ENCODE measurements around the gene CYP2S1. TPM values are rescaled to one million over a fixed set of nuclear protein-coding genes. Genes with fewer than 3 reads are reported as not detected.
"Not testable (repeated sequence)": the region's sequence is repeated elsewhere in the genome, so short reads cannot be mapped to it uniquely, and the experiment has no call there.

Gene CYP2S1
- total RNA-seq, 4 donors from 2014 or later, result 0.42 to 1.4 (median 0.63) TPM

- peaks cover 0 to 78% (median 38%) of the 10 kb centered on the region in 4 donors for H3K4me1 ChIP-seq
- DNase-seq (ENCODE audit: low spot score in 2 of 2), result peak; percentile 48 to 78
These were observed 32.4 kb downstream of the CYP2S1 start for GRCh38 chr19:41225238-41226052.

GRCh38 chr19:41226053-41226873, 33.2 kb downstream of the CYP2S1 start:
- peak; percentile 47 for DNase-seq (ENCODE audit: low spot score in 2 of 2)
- Histone ChIP-seq H3K27me3 (no peaks in the 10 kb centered on the region), H3K9me3 (no peaks in the 10 kb centered on the region), H3K27ac (peak overlapping the region; percentile 71 to 98 (median 93)), H3K36me3 (peaks cover 0 to 14% (median 0%) of the 10 kb centered on the region in 3 donors), H3K4me3 (peak overlapping the region; percentile 29 to 58 (median 42)), H3K4me1 (peaks cover 0 to 70% (median 36%) of the 10 kb centered on the region in 4 donors)
- TF ChIP-seq POLR2A (IDR thresholded peaks at IDR 0.05), result no peak
- peak in 1 of 2 donors; percentile 45 for TF ChIP-seq EP300 (IDR thresholded peaks at IDR 0.05)
- TF ChIP-seq CTCF (IDR thresholded peaks at IDR 0.05), result peak in 2 of 5 experiments; percentile 16 to 55
- 8 to 13% methylated on average over 23 to 29 of the region's 67 CpGs for WGBS, 2 donors

More at GRCh38 chr19:41225238-41226052, 32.4 kb downstream of the CYP2S1 start:
- no peaks in the 10 kb centered on the region for H3K27me3 ChIP-seq
- H3K36me3 ChIP-seq, result peaks cover 0 to 9% (median 0%) of the 10 kb centered on the region in 3 donors
- H3K4me3 ChIP-seq, result peak overlapping the region; percentile 29 to 58 (median 42)
- no peaks in the 10 kb centered on the region for H3K9me3 ChIP-seq
- WGBS, 2 donors, result 49 to 53% methylated on average over 27 to 29 of the region's 29 CpGs
- TF ChIP-seq CTCF (IDR thresholded peaks at IDR 0.05) (no peak), POLR2A (IDR thresholded peaks at IDR 0.05) (peak in 1 of 2 donors; percentile 11), EP300 (IDR thresholded peaks at IDR 0.05) (peak in 1 of 2 donors; percentile 77)
- peak overlapping the region; percentile 71 to 98 (median 93) for H3K27ac ChIP-seq

GRCh38 chr19:41226874-41227390, 33.9 kb downstream of the CYP2S1 start:
- peak overlapping the region; percentile 71 to 98 (median 93) for H3K27ac ChIP-seq
- H3K36me3 ChIP-seq, result peaks cover 0 to 17% (median 0%) of the 10 kb centered on the region in 3 donors
- DNase-seq (ENCODE audit: low spot score in 2 of 2), result no peak
- TF ChIP-seq CTCF (IDR thresholded peaks at IDR 0.05), result no peak
- TF ChIP-seq EP300 (IDR thresholded peaks at IDR 0.05), result no peak
- no peak for TF ChIP-seq POLR2A (IDR thresholded peaks at IDR 0.05)
- peaks cover 0 to 63% (median 30%) of the 10 kb centered on the region in 4 donors for H3K4me1 ChIP-seq
- no peaks in the 10 kb centered on the region for H3K9me3 ChIP-seq
- WGBS, 2 donors, result 63 to 68% methylated on average over 9 of the region's 9 CpGs
- peak overlapping the region; percentile 29 to 58 (median 42) for H3K4me3 ChIP-seq
- no peaks in the 10 kb centered on the region for H3K27me3 ChIP-seq

- Histone ChIP-seq H3K27me3 (no peaks in the 10 kb centered on the region), H3K9me3 (no peaks in the 10 kb centered on the region), H3K4me3 (no peak overlapping the region), H3K27ac (no peak overlapping the region), H3K36me3 (peaks cover 0 to 26% (median 0%) of the 10 kb centered on the region in 3 donors), H3K4me1 (peaks cover 0 to 49% (median 24%) of the 10 kb centered on the region in 4 donors)
- DNase-seq (ENCODE audit: low spot score in 2 of 2), result no peak
- WGBS, 2 donors, result 82 to 89% methylated on average over 3 of the region's 3 CpGs
- peak in 1 of 2 donors; percentile 15 for TF ChIP-seq EP300 (IDR thresholded peaks at IDR 0.05)
- TF ChIP-seq POLR2A (IDR thresholded peaks at IDR 0.05), result no peak
These were observed 35.5 kb downstream of the CYP2S1 start for GRCh38 chr19:41228486-41228885.

DNA sequence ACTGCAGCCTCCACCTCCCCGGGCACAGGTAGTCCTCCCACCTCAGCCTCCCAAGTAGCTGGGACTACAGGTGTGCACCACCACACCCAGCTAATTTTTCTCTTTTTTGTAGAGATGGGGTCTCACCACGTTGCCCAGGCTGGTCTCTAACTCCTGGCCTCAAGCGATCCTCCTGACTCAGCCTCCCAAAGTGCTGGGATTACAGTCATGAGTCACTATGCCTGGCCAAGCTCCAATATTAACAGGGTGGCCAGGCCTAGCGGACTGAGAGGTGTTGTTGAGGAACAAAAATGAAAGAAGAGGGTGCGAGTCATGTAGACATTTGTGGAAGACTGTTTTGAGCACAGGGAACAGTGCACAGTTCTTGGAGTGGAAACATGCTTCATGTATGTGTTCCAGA, 36.3 kb downstream of the CYP2S1 start:
- not testable (repeated sequence) for H3K4me3 ChIP-seq; H3K27me3 ChIP-seq; DNase-seq (ENCODE audit: low spot score in 2 of 2); H3K9me3 ChIP-seq
- Histone ChIP-seq H3K36me3 (peaks cover 0 to 35% (median 0%) of the 10 kb centered on the region in 3 donors), H3K4me1 (peaks cover 0 to 40% (median 20%) of the 10 kb centered on the region in 4 donors), H3K27ac (peak overlapping the region in 2 of 4 donors; percentile 36 to 41)
- 73 to 74% methylated on average over 5 of the region's 5 CpGs for WGBS, 2 donors
